ENCODE results near the gene UNC45B.
"Not testable (repeated sequence)": the region's sequence is repeated elsewhere in the genome, so short reads cannot be mapped to it uniquely, and the experiment has no call there.

The UNC45B gene, protein sequence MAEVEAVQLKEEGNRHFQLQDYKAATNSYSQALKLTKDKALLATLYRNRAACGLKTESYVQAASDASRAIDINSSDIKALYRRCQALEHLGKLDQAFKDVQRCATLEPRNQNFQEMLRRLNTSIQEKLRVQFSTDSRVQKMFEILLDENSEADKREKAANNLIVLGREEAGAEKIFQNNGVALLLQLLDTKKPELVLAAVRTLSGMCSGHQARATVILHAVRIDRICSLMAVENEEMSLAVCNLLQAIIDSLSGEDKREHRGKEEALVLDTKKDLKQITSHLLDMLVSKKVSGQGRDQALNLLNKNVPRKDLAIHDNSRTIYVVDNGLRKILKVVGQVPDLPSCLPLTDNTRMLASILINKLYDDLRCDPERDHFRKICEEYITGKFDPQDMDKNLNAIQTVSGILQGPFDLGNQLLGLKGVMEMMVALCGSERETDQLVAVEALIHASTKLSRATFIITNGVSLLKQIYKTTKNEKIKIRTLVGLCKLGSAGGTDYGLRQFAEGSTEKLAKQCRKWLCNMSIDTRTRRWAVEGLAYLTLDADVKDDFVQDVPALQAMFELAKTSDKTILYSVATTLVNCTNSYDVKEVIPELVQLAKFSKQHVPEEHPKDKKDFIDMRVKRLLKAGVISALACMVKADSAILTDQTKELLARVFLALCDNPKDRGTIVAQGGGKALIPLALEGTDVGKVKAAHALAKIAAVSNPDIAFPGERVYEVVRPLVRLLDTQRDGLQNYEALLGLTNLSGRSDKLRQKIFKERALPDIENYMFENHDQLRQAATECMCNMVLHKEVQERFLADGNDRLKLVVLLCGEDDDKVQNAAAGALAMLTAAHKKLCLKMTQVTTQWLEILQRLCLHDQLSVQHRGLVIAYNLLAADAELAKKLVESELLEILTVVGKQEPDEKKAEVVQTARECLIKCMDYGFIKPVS

DNA sequence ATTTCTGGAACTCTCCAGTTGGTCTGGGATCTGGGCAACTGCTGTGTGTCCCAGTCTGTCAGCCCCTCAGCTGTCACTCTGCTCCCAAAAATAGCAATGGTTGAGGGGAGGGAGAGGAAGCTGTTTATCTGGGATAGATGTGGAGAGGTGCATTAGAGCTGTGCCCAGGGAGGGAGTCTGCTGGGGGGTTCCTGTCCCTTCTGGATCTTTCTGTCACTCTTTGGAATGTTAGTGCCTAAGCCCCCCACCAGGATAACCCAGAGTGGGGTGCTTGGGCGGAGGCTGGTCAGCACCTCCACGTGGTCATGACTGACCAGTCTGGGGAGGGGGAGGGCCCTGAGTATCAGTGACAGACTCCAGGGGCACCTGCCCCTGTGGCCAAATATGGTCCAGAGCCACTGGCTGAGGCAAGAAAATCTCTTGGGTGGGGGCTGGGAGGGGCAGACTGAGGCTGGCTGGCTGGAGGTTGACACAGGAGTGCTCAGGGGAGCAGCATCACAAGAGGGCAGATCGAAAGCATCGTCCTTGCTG lies at the start of gene UNC45B:
Gene UNC45B (plus strand): TSS at position 443 of the 531 bp plus-strand sequence. CDS start 447 bp downstream, outside the sequence.
- no peak for DNase-seq

DNA sequence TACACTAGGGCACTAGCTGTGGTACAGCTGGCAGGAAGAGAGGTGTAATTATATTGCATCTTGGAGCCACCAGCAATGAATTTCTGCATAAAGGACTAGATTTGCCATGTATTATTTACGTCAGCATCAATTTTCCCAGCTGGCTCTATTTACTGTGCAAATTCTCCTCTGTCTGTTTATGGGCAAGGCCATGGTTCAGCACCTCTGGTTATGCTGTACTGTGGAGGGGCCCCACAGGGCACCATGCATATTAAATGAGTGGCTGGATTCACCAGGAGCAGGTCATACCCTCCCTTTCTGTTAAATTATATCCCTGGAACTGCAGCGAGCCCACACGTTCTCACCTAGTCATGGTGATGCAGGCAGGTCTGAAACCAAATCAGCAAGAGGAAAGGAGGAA lies 47.7 kb upstream of the UNC45B start:
- DNase-seq: no peak

DNA sequence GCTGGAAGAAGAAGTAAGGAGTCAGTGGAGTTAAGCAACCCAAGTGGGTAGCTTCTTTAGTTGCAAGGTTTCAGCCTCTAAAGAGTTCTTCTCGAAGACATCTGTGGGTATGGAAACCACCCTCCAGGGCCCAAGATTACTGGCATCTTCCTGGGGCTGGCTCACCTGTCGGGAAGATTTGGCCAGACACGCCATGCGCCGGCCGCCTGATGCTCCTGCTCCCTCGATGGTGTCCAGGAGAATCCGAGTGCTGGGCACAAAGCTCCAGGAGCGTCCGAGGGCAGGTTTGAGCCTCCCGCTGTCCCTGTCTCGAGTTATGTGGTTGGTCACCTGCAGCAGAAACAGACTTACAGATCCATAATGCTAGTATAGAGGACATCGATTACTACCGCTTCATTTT lies 46.6 kb upstream of the UNC45B start:
- DNase-seq: no peak

DNA sequence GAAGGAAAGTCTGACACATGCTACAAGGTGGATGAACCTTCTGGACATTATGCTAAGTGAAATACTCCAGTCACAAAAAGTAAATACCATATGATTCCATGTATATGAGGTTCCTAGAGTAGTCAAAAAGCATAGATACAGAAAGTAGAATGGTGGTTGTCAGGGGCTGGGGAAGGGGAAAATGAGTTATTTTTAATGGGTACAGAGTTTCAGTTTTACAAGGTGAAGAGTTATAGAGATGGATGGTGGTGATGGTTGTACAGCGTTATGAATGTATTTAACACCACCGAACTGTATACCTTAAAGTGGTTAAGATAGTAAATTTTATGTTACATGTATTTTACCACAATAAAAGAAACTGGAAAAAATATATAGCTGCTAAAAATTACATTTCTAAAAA lies 45.9 kb upstream of the UNC45B start:
- DNase-seq: no peak

DNA sequence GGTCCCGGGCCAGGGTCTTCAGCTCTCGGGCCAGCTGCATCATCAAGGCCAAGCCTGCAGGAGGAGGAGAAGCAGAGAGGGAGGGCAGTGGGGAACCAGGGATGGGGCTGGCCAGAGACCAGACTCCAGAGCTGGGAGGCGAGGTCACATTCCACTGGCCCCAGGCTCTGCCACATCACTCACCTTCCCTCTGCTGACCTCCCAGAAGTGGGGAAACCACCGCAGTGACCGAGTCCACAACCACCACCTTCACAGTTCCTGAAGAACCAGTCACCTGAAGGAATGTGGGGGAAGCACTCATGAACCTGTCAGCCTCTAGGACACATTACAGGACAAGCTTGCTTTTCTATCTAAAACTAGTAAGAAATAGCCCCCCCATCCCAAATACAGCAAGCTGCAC lies 44.3 kb upstream of the UNC45B start:
- no peak for DNase-seq

DNA sequence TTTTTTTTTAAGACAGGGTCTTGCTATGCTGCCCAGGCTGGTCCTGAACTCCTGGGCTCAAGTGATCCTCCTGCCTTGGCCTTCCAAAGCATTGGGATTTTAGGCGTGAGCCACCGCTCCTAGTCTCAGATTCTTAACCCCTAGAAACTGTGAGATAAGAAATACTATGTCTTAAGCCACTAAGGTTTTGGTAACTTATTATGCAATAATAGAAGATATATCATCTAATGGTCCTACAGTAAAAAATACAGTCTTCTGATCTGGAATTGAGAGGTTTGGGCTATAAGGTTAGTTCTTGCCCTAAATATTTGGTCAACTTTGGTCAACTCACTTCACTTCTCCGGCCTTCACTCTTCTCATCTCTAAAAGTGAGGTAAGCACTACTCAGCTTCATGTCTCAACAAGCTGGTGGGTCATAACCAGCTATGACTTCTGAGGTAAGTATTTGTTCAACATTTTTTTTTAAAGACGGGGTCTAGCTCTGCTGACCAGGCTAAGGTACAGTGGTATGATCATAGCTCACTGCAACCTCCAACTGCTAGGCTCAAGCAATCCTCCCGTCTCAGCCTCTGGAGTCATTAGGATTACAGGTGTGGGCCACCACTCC lies 42.7 kb upstream of the UNC45B start:
- no peak for DNase-seq

DNA sequence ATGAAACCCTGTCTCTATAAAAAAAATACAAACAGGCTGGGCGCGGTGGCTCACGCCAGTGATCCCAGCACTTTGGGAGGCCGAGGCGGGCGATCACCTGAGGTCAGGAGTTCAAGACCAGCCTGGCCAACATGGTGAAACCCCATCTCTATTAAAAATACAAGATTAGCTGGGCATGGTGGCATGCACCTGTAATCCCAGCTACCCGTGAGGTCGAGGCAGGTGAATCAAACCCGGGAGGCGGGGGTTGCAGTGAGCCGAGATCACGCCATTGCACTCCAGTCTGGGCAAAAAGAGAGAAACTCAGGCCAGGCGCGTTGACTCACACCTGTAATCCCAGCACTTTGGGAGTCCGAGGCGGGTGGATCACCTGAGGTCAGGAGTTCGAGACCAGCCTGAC lies 36.8 kb upstream of the UNC45B start:
- not testable (repeated sequence) for DNase-seq

DNA sequence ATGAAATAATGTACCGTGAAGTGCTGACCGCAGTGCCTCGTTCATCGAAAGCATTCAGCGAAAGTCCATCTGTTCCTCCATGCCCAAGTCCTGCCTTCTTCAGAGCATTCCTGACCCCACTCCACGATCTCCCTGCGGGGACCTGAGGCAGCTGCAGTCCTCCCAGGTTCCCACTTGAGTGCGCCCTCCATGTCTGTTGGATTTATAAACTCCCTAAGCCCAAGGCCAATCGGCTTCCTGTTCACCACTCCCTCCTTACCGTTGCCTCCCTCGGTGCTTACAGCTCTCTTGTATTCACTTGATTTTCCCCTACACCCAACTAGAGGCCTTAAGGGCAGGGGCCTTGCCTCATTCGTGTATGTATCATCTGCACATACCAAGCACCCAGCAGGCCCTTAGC lies 30.8 kb upstream of the UNC45B start:
- DNase-seq: no peak

DNA sequence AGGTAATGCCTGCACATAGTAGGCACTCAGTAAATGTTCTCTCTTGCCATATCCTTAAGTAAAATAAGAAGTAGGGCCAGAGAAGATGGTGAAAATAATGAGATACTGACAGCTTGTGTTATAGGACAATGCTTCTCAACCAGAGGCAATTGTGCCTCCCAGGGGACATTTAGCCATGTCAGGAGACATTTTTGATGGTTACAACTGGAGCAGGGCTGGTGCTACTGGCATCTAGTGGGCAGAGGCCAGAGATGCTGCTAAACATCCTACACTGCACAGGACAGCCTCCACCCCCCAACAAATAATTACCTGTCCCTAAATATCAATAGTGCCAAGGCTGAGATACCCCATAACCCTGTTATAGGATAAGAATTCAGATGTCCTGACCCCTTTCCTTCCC lies 29.6 kb upstream of the UNC45B start:
- DNase-seq: no peak

DNA sequence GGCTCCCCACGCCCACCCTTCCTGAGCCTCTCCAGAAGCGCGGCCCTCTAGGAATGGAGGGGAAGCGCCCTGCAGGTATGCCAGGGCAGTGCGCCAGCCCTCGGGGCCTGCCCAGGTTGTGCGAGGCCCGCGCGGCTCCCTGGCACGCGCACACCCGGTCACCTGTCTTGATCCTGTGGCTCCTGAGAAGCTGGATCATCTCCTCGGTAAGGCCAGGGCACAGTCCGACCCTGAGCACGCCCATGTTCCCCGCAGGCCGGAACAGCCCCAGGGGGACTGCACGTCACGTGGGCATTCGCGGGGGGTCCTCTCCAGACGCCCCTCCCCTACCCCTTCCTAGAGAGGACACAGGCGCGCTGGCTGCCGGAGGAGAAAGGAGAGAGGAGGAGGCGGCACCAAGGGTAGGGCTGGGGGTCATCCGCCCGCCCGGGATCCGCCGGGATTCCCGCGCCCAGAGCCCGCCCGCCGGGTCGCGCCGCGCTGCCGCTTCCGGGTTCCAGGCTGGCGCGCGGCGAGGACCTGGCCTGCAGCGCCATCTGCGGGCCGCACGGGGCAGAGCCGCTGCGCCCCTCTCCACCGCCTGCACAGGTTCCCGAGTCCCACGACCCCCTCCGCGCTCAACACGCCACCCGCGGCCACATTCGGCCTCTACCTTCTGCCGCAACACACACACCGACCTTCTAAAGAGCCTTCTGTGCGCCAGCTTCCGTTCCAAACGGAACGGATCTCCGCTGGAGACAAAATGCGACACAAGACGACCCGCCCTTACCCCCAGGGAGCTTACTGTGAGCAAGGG lies 28.0 kb upstream of the UNC45B start, which contains the start of gene RAD51D:
Gene RAD51D (minus strand): TSS at position 491 of the 796 bp plus-strand sequence. CDS start 247 bp downstream, at position 244.
- DNase-seq: peak; percentile 70

DNA sequence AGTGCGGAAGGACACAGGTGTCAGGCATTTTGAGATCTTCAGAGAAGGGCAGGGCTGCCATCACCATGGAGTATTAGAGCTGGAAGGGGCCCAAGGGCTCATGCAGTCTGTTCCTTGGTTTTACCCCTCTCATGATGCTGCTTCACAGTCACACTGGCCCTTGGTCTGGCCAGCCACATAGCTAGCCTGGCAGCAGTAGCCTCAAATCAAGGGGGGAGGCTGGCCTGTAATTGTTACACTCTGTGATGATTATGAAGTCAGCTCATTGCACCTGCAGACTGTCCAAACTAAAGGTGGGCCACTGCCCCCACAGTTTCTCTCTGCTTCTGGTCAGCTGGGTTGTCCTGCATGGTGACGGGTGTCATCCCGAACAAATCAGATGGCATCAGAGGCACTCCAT lies 26.3 kb upstream of the UNC45B start, which contains the start of gene FNDC8:
Gene FNDC8 (plus strand): TSS at position 301 of the 400 bp plus-strand sequence. CDS start 79 bp downstream, at position 380.
- DNase-seq: no peak

DNA sequence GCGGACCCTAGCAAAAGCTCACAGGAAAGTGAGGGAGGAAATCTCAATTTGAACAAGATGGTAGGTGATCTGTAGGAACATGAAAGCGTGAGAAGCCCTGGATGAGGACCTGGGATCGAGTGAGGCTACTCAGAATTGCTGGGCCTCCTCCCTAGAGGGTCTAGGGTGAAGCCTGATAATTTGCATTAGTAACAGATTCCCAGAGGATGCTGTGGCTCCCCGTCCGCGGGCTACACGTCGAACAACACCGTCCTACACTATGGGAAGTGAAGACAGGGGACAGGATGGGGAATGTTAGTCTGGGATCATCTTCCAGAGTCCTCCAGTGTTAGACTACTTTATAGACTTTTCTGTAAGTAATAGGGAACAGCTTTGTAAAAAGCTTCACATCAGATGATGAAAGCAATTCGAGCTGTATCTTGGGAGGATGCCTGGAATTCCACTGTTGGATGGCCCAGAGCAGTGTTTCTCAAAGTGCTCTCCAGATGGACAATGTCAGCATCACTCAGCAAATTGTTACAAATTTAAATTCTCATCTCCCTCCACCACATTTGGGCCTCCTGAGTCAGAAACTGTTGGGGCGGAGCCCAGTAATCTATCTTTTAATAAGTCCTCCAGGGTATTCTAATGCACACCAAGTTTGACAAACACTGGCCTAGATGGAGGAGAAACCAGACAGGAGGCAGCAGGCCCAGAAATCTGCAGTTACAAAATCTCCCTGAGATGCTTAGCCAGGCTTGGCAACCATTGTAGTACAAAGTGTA lies 19.7 kb upstream of the UNC45B start:
- DNase-seq: no peak

DNA sequence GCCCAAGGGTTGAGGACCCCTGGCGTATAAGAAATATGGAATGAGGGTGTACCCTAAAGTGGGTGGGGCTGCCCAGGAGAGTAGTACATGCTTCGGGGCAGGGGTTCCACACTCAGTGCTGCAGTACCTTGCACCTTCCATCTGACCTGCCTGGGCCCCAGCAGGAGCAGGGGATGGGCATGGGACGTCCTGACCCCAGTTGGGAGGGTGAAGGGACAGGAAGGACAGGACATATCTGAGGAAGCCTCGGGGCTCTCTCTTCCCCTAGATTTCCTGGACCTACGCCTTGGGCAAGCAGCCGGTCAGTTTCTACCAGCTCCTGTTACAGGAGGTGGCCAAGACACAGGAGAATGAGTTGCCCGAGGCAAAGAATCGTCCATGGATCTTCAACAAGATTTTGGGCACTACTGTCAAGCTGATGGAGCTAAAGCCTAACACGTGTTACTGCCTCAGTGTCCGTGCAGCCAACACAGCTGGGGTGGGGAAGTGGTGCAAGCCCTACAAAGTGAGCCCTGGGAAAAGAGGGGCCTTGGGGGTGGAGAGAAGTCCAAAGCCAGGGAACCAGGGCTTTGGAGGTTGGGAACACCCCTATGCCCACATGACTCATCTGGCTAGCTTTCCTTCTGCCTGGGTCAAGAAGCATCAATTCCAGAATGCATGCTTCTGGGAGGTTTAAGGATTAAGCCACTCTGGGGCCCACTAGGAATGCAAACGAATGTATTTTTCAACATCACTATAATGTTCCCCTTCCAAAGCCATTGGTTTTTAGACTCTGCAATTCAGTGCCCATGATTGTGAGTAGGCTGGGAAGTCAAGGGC lies 18.3 kb upstream of the UNC45B start:
- DNase-seq: peak; percentile 20

DNA sequence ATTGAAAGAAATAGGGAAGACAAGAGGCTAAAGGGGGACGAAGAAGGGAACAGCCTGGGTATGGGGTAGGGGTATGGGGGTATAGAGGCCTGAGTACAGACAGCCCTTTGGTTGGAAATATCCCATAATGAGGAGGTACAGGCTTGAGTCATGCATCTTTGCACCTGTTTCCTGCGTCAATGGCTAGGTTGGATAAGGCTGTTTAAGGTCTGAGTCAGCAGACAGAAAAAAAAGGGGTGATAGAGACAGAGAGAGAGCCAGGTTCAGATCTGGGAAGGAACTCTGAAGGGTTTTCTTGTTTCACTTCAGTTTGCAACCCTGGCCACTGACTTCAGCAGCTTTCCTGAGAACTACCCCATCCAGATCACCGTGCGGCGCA lies 17.7 kb upstream of the UNC45B start:
- peak; percentile 72 for DNase-seq

DNA sequence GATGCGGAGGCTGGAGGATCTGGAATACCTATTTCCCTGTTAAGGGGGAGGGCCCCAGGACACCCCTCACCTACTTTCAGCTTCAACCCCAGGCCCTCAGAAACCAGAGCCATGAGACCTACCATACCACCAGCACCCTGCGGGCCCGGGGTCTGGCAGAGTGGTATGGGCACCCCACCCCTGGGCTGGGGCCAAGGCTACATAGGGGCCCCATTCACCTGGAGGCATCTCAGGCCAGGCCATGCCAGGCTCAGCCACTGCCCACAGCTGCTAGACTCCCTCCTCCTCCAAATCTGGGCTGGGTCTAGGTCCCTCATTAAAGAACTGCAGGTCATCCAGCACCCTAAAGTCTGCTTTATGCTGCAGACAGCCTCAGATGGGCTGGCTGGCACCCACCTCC lies 17.2 kb upstream of the UNC45B start:
- no peak for DNase-seq

DNA sequence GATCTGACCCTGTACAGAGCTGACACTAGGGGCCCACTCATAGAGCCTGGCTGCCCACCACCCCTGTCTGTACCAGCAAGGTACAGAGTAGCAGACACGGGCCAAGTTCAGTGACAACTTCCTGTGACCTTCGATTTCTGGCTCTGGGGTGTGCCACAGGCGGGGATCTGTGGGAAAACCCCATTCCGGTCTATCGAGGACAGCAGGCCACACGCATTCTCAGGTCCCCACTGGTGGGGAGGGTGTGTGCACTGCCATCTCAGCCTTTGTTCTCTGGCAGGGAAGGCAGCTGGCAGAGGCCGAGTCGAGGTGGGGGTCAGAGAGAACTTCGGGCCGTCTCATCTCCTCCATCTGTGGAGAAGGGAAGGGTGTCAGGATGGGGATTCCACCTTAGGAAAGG lies 15.5 kb upstream of the UNC45B start:
- no peak for DNase-seq

DNA sequence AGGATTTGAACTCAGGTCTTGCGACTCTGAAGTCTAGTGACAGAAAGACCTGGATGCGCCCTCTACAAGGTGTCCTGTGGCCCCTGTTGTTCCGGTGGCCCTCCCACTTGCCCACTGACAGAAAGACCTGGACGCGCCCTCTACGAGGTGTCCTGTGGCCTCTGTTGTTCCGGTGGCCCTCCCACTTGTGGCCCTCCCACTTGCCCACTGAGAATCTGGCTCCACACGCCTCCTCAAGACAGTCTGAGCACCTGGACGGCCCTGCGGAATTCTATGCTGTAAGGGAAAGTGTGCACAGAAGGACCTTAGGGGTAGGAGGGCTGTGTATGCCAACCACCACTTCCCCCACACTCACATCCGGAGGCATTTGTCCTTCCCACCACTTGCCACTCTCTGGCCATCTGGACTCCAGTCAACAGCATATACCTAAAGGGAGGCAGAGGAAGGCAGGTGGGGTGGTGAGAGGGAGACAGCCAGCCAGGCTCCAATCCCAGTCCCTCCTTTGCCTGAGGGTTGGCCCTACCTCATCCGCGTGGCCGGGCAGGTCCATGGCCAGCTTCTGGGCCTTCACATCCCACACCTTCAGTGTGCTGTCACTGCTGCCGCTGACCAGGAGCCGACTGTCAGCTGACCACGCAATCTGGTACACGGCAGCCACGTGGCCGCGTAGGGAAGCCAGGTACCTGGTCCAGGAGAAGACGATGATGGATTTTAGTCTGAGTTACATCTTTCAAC lies 14.6 kb upstream of the UNC45B start:
- DNase-seq: no peak

DNA sequence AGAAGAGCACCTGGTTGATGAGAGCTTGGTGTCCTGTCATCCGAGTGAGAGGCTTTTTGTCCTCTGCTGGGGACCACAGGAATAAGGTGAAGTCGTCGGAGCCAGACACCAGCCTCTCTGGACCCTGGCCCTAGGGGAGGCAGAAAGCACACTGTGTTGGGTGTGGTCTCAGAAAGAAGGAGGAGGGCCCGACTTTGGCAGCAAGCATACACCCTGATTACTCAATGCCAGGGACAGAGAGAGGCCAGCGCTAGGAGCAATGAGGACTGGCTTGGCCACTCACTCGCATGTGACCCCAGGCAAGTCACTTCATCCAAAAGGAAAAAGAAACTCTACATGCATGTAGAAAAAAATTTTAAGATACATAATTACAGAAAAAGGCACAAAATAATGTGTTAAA lies 12.3 kb upstream of the UNC45B start:
- DNase-seq: no peak

DNA sequence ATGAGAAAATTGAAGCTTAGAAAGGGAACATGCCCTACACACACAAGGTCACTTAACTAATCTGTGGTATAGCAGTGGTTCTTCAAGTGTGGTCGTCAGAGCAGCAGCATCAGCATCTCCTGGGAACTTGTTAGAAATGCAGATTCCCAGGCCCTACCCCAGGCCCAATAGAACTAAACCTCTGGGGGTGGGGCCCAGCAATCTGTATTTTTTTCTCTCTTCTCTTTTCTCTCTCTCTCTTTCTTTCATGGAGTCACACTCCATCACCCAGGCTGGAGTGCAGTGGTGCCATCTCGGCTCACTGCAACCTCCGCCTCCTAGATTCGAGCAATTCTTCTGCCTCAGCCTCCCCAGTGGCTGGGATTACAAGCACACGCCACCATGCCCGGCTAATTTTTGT lies 9.4 kb upstream of the UNC45B start:
- DNase-seq: no peak
